Endothelial cell of umbilical vein (primary cell): ENCODE results near the gene HHATL. TPM values are rescaled to one million over a fixed set of nuclear protein-coding genes. Genes with fewer than 3 reads are reported as not detected.

Experiments
- BruUV-seq: library from RNA; stranded (reverse); fragments of 400-500 nt; replicated peaks from 2 replicates; lab custom pipeline; 2021; lab: Mats Ljungman, UMichigan
- CTCF ChIA-PET: fragments of 300-600, 350-600 bp; sonication (Branson Sonifier 250); formaldehyde crosslinking; loops from one replicate; lab custom pipeline; 2021; ENCODE audit warnings: antibody characterized with exemption, inconsistent platforms; lab: Charles Lee
- POLR2A ChIA-PET: fragments of 300-600, 350-600 bp; sonication (Branson Sonifier 250); formaldehyde crosslinking; loops from one replicate; lab custom pipeline; 2021; ENCODE audit warnings: antibody characterized with exemption, inconsistent platforms; lab: Charles Lee
- DNase-seq: peaks from one replicate; pipeline ENCODE4 v3.0.0-alpha.2; 2011; ENCODE audit warnings: low read depth, low spot score
- FAIRE-seq: peaks from 2 replicates; lab custom pipeline; 2011; peaks lifted over from hg19 to GRCh38; lab: Jason Lieb, UNC
- H2AFZ ChIP-seq: 2 replicates; pipeline ENCODE4 v1.6.0; 2012; ENCODE audit warnings: low read depth, low read length, control low read depth, inconsistent platforms
- H3K27ac ChIP-seq: 2 replicates; pipeline ENCODE4 v1.5.1; 2011; ENCODE audit warnings: low read depth, mild to moderate bottlenecking, control low read depth, low read length, moderate library complexity; ENCODE audit not compliant: insufficient read depth
- H3K27me3 ChIP-seq, 2 experiments: 2 replicates each; pipeline versions ENCODE4 v1.6.0 to v1.6.1; 2011; ENCODE audit warnings: low read length in 2 of 2, mixed read lengths in 1 of 2; ENCODE audit not compliant: control insufficient read depth in 2 of 2, insufficient read depth in 2 of 2
- H3K36me3 ChIP-seq, 2 experiments: 2 replicates in 1 of 2; 3 replicates in 1 of 2; pipeline ENCODE4 v1.5.1; 2011; ENCODE audit warnings: low read length in 2 of 2, mild to moderate bottlenecking in 1 of 2, moderate library complexity in 1 of 2; ENCODE audit not compliant: control insufficient read depth in 2 of 2, insufficient read depth in 2 of 2; ENCODE audit errors: extremely low read depth in 1 of 2
- H3K4me1 ChIP-seq: 3 replicates; pipeline ENCODE4 v1.5.1; 2011; ENCODE audit warnings: mild to moderate bottlenecking, low read length; ENCODE audit not compliant: control insufficient read depth, insufficient read depth; ENCODE audit errors: extremely low read depth
- H3K4me2 ChIP-seq: 2 replicates; pipeline ENCODE4 v1.6.1; 2011; ENCODE audit warnings: low read length, control low read depth, mixed read lengths; ENCODE audit not compliant: insufficient read depth
- H3K4me3 ChIP-seq, 3 experiments: fragments of 200-600 bp in 1 of 3; sonication (generic), shearing (Covaris generic) in 1 of 3; replicated peaks in 1 of 3; 2 replicates each; pipeline ENCODE4 v1.5.1; 2011 to 2016; ENCODE audit warnings: control low read depth in 3 of 3, low read length in 3 of 3, mild to moderate bottlenecking in 2 of 3, inconsistent platforms in 1 of 3, low read depth in 1 of 3, moderate library complexity in 1 of 3; ENCODE audit not compliant: insufficient read depth in 1 of 3
- H3K79me2 ChIP-seq: 2 replicates; pipeline ENCODE4 v1.6.0; 2012; ENCODE audit warnings: low read length, inconsistent platforms; ENCODE audit not compliant: control insufficient read depth, insufficient read depth
- H3K9ac ChIP-seq: replicated peaks from 2 replicates; pipeline ENCODE3; 2011; ENCODE audit warnings: low read length, control low read depth; ENCODE audit not compliant: insufficient read depth; ENCODE audit errors: extremely low read depth
- H3K9me1 ChIP-seq: replicated peaks from 3 replicates; pipeline ENCODE4 v1.6.0; 2011; ENCODE audit warnings: mild to moderate bottlenecking, low read length; ENCODE audit not compliant: control insufficient read depth, insufficient read depth; ENCODE audit errors: extremely low read depth
- H3K9me3 ChIP-seq: replicated peaks from 2 replicates; pipeline ENCODE4 v1.5.1; 2012; ENCODE audit warnings: low read length, inconsistent platforms; ENCODE audit not compliant: control insufficient read depth, insufficient read depth
- H4K20me1 ChIP-seq: replicated peaks from 2 replicates; pipeline ENCODE3; 2011; ENCODE audit warnings: mild to moderate bottlenecking, low read length; ENCODE audit not compliant: control insufficient read depth, insufficient read depth; ENCODE audit errors: extremely low read depth
- EZH2 ChIP-seq: IDR thresholded peaks from 2 replicates; pipeline ENCODE4 v1.6.1; 2012; ENCODE audit warnings: borderline replicate concordance, low read depth, mild to moderate bottlenecking, moderate library complexity, low read length, inconsistent platforms; ENCODE audit not compliant: severe bottlenecking
- FOS ChIP-seq: IDR thresholded peaks from 2 replicates; pipeline ENCODE4 v1.6.1; 2011; ENCODE audit warnings: mild to moderate bottlenecking, low read length, moderate library complexity, borderline replicate concordance; ENCODE audit not compliant: insufficient read depth
- GATA2 ChIP-seq: IDR thresholded peaks from 2 replicates; pipeline ENCODE4 v1.7.0; 2011; ENCODE audit warnings: low read depth, mild to moderate bottlenecking, moderate library complexity, mixed read lengths, low read length; ENCODE audit not compliant: insufficient read length, insufficient read depth
- JUN ChIP-seq: IDR thresholded peaks from 2 replicates; pipeline ENCODE4 v1.6.1; 2011; ENCODE audit warnings: borderline replicate concordance, low read depth; ENCODE audit not compliant: insufficient read length, insufficient read depth
- MAX ChIP-seq: IDR thresholded peaks from 2 replicates; pipeline ENCODE4 v1.6.1; 2011; ENCODE audit not compliant: insufficient read depth, insufficient read length
- MYC ChIP-seq: IDR thresholded peaks from one replicate; pipeline ENCODE4 v1.6.1; 2011; ENCODE audit warnings: mild to moderate bottlenecking, low read depth, low read length
- POLR2A ChIP-seq: IDR thresholded peaks from 2 replicates; pipeline ENCODE4 v1.6.1; 2012; ENCODE audit warnings: low read depth, mild to moderate bottlenecking, control low read depth, low read length
- POLR2AphosphoS5 ChIP-seq: IDR thresholded peaks from 2 replicates; pipeline ENCODE4 v1.6.1; 2012; ENCODE audit warnings: low read depth, mild to moderate bottlenecking, control low read depth, low read length, moderate library complexity; ENCODE audit not compliant: insufficient read depth
- dilution Hi-C: fragments of 300-500 bp; cut with MboI; formaldehyde crosslinking; loops from one replicate; pipeline ENCODE4 v1.15.0; 2019; ENCODE audit warnings: low sequenced_read_pairs; ENCODE audit not compliant: extremely low pct_ligation_motif_present
- intact Hi-C: fragments of 100-400 bp; cut with micrococcal nuclease; formaldehyde crosslinking; loops from one replicate; pipeline ENCODE4 v1.10.0; 2022
- polyA plus RNA-seq, 4 experiments: library from polyadenylated mRNA; depleted of rRNA in 3 of 4; stranded (reverse) in 3 of 4; unstranded in 1 of 4; fragments of >200 nt; gene quantifications; 2 replicates each; pipeline versions ENCODE4 v1.2.1 to v1.2.3, GENCODE V29; 2011 to 2012; ENCODE audit warnings: missing spikeins in 1 of 4
- total RNA-seq: library from RNA; stranded (reverse); gene quantifications from 2 replicates; pipeline ENCODE4 v1.2.3, GENCODE V29; 2021
- TF ChIP-seq, protein P1 (sequence below), 2 donors: IDR thresholded peaks; 1 replicate in 1 of 2; 2 replicates in 1 of 2; pipeline ENCODE4 v1.5.1; 2011; ENCODE audit warnings: low read length in 2 of 2, mild to moderate bottlenecking in 2 of 2, moderate library complexity in 2 of 2, control low read depth in 1 of 2, inconsistent platforms in 1 of 2, low read depth in 1 of 2; ENCODE audit not compliant: insufficient read depth in 1 of 2; ENCODE audit errors: extremely low read depth in 1 of 2

The HHATL gene
- total and polyA plus RNA-seq, 2 donors (not counting 3 experiments of a cell fraction or from before 2014, with no cell fraction given), result not detected

GRCh38 chr3:42662813-42663535 is 39.6 kb downstream of the HHATL start:
- no peaks in the 10 kb centered on the region for H3K79me2 ChIP-seq
- H3K4me3 ChIP-seq, result no peak overlapping the region
- ChIA-PET CTCF (no interaction called here), POLR2A (no interaction called here)
- DNase-seq (no peak), FAIRE-seq (no peak)
- TF ChIP-seq EZH2 (no peak), GATA2 (no peak), POLR2AphosphoS5 (no peak), JUN (no peak), FOS (no peak), MYC (no peak), POLR2A (no peak), MAX (no peak)
- TF ChIP-seq, protein P1, sequence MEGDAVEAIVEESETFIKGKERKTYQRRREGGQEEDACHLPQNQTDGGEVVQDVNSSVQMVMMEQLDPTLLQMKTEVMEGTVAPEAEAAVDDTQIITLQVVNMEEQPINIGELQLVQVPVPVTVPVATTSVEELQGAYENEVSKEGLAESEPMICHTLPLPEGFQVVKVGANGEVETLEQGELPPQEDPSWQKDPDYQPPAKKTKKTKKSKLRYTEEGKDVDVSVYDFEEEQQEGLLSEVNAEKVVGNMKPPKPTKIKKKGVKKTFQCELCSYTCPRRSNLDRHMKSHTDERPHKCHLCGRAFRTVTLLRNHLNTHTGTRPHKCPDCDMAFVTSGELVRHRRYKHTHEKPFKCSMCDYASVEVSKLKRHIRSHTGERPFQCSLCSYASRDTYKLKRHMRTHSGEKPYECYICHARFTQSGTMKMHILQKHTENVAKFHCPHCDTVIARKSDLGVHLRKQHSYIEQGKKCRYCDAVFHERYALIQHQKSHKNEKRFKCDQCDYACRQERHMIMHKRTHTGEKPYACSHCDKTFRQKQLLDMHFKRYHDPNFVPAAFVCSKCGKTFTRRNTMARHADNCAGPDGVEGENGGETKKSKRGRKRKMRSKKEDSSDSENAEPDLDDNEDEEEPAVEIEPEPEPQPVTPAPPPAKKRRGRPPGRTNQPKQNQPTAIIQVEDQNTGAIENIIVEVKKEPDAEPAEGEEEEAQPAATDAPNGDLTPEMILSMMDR (IDR thresholded peaks at IDR 0.05; ENCODE audit: extremely low read depth in 1 of 2, insufficient read depth in 1 of 2, low read depth in 1 of 2, low read length in 2 of 2), result no peak
- BruUV-seq, result no TSS peak
- no peaks in the 10 kb centered on the region for H3K4me1 ChIP-seq
- no peaks in the 10 kb centered on the region for H3K27me3 ChIP-seq
- H3K9ac ChIP-seq, result no peak overlapping the region
- H3K4me2 ChIP-seq, result no peak overlapping the region
- no peak overlapping the region for H3K27ac ChIP-seq
- dilution Hi-C loops (no loop called here), intact Hi-C loops (no loop called here)
- H4K20me1 ChIP-seq, result no peaks in the 10 kb centered on the region
- H3K9me3 ChIP-seq, result no peaks in the 10 kb centered on the region
- peaks cover 0 to 10% of the 10 kb centered on the region in 2 experiments for H3K36me3 ChIP-seq
- no peak overlapping the region for H2AFZ ChIP-seq
- no peaks in the 10 kb centered on the region for H3K9me1 ChIP-seq
